Vein endothelial cell (primary cell): ENCODE measurements around the gene ORM2. TPM values are rescaled to one million over a fixed set of nuclear protein-coding genes. Genes with fewer than 3 reads are reported as not detected.

Experiments
- total RNA-seq: library from RNA; depleted of rRNA; stranded (reverse); fragments of >200 nt; gene quantifications from 2 replicates; pipeline ENCODE4 v1.2.3, GENCODE V29; 2012

Gene ORM2
- total RNA-seq: not detected in 2 replicates

DNA sequence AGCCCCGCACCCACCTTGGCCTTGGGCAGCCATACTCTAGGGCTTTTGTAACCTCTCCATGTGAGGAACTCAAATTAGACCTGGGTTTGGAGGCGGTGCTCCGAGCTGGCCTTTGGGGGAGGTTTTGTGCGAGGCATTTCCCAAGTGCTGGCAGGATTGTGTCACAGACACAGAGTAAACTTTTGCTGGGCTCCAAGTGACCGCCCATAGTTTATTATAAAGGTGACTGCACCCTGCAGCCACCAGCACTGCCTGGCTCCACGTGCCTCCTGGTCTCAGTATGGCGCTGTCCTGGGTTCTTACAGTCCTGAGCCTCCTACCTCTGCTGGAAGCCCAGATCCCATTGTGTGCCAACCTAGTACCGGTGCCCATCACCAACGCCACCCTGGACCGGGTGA, at the start of gene ORM2:
Gene ORM2 (plus strand): TSS at position 245 of the 398 bp plus-strand sequence. CDS start 36 bp downstream, at position 281.

DNA sequence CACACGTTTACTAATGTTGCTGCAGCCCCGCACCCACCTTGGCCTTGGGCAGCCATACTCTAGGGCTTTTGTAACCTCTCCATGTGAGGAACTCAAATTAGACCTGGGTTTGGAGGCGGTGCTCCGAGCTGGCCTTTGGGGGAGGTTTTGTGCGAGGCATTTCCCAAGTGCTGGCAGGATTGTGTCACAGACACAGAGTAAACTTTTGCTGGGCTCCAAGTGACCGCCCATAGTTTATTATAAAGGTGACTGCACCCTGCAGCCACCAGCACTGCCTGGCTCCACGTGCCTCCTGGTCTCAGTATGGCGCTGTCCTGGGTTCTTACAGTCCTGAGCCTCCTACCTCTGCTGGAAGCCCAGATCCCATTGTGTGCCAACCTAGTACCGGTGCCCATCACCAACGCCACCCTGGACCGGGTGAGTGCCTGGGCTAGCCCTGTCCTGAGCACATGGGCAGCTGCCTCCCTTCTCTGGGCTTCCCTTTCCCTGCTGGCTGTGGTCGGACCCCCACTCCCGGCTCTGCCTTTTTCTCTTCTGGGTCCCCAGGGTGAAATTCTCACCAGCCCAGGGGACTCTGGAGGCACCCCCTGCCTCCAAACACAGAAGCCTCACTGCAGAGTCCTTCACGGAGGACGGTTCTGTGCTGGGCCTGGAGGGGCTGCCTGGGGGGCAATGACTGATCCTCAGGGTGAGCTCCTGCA, 6.7 kb upstream of the ORM2 start, which contains the start of gene ORM1:
Gene ORM1 (plus strand): TSS at position 268 of the 701 bp plus-strand sequence. CDS start 36 bp downstream, at position 304.

Other genes with a start within 250 kb of the ORM2 start
- 0.10 and 0.33 TPM in 2 replicates for gene KIF12, start 230.6 kb upstream of the ORM2 start, total RNA-seq
- gene COL27A1, start 174.3 kb upstream of the ORM2 start, total RNA-seq: 7.8 and 17.8 TPM in 2 replicates
- not detected in 2 replicates for gene ORM1, start 6.8 kb upstream of the ORM2 start, total RNA-seq
- 5.2 and 10.3 TPM in 2 replicates for gene AKNA, start 58.1 kb downstream of the ORM2 start, total RNA-seq
- gene WHRN, start 175.6 kb downstream of the ORM2 start, total RNA-seq: 0.67 and 1.6 TPM in 2 replicates